HG02678 (cell line): Measurements from ENCODE around the gene NAA50.
A peak's percentile ranks its signal among the peaks of the same experiment; 100 is the strongest.

Source experiments
- ATAC-seq: cut with Tn5 transposase; IDR thresholded peaks from one replicate; pipeline ENCODE4 v1.9.1; 2021; ENCODE audit warnings: mild to moderate bottlenecking, moderate library complexity; ENCODE audit not compliant: unreplicated experiment

NAA50 gene

DNA sequence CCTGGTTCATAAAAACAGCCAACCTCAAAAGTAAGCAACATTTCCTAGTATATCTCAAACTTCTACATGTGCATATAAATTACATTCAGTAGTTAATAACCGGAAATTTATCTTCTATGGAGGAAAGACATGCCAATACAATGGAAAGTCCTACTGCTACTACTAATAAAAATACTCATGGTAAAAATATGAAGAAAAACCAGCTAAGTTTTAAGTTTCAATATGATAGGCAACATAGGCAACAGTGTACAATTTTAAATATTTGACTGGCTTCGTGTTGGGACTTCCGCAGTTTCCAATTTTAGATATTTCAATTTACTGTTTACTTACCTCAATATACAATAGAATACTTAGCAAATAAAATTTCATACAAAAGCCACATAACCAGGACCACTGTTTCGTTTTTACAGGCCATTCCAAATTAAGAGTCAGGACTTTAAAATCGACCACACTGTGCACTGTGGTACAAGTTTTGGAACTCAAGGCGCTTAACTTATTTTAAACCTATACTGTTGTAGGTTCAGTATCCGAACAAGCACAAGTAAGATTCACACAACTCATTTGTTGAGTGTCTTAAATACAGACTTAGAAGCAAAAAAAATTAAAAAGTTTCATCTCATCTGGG is 2.9 kb downstream of the NAA50 start:
- ATAC-seq: no peak

DNA sequence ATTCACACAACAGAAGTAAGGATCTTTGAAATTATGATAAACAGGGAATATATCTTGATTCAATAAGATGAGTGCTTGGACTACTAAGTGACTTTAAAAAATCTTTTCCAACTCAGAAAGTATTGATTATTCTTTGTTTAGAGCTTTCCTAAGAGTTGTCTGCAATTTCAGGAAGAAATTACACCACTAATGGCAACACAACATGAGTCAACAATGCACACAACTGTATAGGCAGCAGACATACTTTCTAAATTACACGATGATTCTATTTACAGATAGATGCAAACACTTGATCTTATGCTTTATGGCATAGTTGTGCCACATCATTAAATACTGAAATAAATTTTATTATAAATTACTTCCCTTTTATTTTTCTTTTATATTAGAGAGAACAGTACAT is 4.4 kb downstream of the NAA50 start:
- no peak for ATAC-seq

DNA sequence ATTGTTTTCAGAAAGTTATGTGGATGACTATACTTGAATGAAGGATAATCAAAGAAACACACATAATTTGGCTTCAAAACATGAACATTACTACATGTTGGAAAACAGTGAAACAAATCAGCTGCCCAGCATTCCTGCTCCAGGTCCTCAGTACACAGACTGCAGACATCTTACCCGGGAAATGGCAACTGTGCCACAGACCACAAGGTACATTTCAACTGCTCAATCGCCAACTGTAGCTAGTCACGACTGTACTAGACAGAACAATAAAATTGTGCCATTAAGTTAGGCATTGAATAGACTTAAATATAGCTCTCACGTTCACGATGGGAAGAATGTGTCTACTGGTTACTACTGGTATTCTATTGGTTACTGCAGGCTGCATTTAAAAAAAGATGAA is 5.0 kb downstream of the NAA50 start:
- no peak for ATAC-seq

DNA sequence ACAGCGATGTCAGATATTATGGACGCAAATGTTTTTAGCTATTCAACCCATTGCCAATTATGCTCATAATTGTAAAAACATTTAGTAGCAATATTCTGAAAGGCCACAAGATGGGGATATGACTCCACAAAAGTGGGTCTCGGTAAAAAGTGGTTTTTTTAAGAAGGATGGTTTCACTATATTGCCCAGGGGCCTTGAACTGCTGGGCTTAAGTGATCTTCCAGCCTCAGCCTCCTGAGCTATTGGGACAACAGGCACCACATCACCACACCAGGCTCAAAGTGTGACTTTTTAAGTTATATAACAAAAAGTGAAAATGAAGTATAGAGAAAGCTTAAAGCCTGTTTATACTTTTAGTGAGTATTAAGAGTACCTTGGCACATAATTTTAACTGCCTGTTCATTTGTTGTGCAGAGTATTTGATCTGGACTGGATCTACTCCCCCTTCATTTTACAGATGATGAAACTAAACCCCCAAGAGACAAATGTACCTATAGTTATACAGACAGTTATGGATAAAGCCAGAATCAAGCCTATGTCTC is 9.4 kb downstream of the NAA50 start:
- peak; percentile 74 for ATAC-seq

DNA sequence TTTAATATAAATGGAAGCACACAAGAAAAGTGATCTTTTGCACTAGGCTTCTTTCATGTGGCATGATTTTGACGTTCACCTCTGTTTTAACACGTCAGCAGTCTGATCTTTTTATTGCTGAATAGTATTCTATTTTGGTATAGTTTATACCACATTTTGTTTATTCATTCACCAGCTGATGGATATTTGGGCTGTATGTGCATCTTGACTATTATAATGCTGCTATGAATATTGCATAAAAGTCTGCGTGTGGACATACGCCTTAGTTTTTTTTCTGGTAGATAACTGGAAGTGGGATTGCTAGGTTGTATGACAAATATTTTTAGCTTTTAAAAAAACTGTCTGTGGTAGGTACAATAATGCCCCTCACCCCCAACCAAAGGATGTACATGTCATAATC is 14.4 kb downstream of the NAA50 start:
- ATAC-seq: no peak

DNA sequence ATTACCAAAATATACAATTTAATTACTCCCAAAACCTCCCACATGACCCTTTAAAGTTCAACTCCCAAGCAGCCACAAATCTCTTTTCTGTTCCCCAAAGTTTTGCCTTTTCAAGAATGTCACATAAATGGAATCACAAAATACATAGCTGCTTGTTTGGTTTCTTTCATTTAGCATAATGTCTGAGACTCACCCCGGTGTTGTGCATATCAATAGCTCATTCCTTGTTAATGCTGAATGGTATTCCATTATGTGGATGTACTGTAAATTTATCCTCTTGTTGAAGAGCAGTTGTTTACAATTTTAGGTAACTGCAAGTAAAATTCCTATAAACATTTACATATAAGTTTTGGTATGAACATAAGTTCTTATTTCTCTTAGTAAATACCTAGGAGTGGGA is 15.5 kb downstream of the NAA50 start:
- no peak for ATAC-seq

DNA sequence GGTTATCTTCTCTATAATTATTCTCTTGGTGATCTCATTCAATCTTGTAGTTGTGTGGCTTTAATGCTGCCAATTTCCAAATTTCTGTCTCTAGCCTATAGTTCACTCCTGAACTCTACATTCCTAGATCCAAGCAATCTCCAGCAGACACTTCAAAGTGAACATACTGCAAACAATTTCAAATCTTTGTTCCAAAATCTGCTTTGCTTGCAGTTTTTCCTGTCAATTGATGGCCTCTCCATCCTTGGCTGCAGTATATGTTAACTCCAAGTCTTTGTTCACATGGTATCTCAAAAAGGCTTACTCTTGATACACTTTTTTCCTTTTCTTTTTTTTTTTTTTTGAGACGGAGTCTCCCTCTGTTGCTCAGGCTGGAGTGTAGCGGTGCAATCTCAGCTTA is 17.4 kb downstream of the NAA50 start:
- ATAC-seq: no peak

DNA sequence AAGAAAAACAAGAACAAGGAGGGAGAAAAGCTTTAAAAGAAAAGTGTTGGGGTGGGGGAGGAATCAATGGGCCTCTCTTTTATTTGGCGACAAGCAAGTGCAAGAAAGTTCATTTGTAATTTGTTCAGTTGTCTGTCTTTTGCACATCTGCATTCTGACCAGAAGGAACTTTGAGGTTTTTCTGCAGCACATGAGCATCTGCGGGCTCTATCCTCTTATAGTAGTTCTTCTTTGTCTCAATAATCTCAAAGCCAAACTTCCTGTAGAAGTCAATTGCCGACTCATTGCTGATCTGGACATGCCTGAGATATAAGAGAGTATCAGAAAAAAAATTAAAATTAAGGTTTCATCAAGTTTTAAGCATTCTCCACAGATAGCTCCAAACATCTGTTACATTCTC is 24.4 kb downstream of the NAA50 start:
- ATAC-seq: no peak

DNA sequence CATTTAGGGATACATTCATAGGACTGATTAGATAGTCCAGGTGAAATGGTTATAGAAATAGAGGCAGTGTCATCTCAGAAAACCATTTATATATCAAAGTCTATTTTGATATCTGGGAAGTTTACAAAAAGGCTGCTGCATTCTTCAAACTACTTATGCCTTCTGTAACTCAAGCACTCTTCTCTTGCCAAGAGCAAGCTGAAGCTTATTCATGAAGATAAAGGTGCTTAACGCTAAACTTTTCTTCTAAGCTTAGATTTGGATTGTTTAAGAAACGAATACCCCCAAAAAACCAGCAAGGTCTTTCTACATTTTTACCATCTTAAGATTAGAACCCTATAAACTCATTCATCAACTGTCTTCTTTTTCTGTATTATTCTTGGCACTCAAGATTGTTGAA is 26.3 kb downstream of the NAA50 start:
- ATAC-seq: no peak

DNA sequence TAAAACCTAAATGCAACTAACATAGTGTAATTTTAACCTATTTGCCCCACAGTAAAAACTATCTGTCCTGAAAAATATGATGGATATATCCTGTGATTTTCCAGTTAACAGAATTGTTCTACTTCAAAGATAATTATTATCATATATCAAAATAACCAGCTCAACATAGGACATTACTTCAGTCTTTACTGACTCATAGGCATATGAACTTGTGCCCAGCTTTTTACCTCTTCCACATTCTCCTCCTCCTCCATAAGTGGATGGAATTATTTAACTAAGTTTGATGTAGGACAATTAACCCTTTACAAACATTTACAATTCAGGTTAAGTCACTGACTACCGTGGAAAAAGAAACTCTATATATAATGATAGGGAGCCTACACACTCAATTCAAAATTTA is 26.8 kb downstream of the NAA50 start:
- ATAC-seq: no peak

DNA sequence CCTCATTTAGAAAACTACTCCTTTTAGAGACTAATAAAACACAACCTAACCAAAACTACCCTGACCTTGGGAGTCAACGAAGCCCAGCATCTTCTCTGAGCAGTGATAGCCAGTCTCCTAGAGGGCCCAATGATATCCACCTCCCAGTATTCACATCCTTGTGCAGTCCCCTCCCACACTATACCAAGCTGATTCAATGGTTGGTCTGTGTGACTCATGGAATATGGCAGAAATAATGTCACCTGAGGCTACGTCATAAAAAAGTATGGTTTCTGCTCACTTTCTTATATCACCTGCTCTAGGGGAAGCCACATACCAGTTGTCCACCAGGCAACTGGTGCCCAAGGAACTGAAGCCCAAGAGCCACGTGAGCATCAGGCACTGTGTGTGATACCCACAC is 28.2 kb downstream of the NAA50 start:
- no peak for ATAC-seq

DNA sequence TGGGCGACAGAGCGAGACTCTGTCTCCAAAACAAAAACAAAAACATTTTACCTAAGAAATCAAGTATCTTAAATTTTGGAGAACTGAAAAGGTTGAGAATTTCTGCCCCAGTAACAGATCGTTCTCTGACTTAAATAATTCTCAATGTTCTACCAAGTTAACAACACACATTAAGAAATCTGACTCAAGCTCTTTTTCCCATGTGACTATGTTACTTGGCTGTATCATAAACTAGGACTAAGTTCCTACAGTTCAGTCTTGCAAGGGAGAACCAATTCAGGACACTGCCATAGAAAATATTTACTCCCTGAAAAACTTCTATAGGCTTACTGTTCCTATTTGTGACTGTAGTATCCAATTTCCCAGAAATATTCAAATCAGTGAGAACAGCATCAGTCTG is 28.7 kb downstream of the NAA50 start:
- ATAC-seq: no peak

DNA sequence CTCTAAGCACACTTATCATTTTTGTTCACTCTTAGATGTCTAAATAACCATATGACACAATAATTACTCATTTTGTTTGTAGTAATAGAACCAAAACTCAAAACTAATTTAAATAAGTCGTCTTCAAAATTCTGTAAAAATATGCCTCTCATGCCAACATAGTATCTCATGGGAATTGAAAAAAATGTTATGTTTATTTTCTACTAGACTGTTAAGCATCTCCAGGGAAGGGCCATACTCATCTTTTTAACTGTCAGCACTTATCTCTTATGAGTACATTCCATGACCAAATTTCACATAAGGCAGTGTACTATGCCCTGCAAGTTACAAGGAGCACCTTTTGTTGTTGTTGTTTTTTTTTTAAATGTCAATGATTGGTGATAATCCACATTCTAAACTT is 31.3 kb downstream of the NAA50 start:
- ATAC-seq: no peak

DNA sequence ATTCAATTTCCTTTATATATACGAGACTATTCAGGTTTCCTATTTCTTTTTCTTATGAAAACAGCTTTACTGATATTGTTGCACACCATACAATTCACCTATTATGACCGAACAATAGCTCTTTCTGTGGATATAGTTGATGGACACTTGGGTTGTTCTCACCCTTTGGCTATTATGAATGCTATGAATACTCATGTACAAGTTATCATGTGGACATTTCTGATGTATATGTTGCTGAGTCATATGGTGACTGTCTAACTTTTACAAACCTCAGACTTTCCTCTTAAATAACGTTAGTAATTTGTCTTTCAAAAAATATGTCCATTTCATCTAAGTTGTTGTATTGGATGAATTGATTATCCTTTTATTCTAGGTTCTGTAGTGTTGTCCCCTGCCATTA is 33.9 kb downstream of the NAA50 start:
- ATAC-seq: no peak

DNA sequence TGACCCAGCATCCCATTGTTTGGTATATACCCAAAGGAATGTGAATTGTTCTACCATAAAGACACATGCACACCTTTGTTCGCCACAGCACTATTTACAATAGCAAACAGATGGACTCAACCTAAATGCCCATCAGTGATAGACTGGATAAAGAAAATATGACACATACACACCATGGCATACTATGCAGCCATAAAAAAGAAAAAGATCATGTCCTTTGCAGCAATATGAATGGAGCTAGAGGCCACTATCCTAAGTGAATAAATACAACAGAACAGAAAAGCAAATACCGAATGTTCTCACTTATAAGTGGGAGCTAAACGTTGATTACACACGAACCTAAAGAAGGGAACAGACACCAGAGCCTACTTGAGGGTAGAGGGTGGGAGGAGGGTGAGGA is 38.2 kb downstream of the NAA50 start:
- no peak for ATAC-seq

DNA sequence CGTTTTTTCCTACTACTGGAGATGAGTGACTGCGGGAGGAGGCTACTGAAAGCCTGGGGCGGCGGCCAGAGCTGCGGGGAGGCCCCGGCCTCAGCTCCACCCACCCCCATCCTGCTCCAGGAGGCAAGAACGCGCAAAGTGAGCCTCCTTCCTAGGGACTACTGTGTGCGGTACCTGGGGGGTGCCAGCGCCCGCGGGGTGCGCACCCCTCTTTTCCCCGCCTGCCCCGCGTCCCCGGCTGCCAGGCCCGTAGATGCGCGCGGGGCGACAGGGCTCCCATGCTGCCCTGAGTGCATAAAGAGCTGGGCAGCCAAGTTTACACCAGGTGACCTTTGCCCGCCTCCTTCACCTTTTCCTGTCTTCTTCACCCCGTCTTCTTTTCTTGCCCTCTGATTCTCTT is 47.1 kb downstream of the NAA50 start:
- ATAC-seq: no peak

DNA sequence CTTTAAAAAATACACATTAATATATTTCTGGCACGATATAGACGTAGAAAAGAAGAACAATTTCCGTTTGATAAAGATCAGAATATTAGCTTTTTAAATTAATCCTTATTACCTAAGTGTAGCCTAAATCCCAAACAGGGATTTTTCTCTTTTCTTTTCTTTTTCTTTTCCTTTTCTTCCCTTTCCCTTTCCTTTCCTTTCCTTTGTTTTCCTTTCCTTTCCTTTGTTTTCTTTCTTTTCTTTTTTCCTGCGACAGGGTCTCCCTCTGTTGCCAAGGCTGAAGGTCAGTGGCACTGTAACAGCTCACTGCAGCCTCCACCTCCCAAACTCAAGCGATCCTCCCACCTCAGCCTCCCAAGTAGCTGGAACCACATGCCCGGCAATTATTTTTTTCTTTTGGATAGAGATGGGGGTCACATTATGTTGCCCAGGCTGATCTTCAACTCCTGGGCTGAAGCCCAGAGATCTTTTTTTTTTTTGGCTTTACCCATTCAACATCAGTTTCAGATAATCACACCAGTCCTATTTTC is 47.8 kb downstream of the NAA50 start:
- no peak for ATAC-seq

DNA sequence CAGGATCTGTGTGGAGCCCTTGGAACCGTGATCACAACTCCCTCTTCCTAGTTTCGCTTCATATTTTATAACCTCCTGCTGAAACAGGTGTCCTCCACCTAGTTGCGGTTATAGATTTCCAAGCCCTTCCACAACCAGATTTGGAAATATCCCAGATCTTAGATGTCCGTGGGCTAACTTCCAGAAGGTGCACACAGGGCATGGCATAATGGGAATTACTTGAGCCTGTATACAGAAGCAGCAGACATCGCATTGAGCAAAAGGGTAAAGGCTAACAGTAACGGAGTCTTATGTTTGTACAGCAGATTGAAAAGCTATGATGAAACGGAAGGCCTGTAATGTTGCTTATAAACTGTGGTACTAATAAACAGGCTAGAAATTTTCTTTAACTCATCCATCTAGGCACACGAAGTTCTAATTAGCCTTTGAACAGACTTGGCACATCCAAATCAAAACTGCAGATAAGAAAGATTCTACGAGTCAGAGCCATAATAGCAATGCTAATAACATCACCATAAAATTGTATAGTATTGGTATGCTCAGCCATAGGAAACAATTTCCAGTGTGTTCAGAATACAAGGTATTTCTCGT is 48.5 kb downstream of the NAA50 start:
- no peak for ATAC-seq

DNA sequence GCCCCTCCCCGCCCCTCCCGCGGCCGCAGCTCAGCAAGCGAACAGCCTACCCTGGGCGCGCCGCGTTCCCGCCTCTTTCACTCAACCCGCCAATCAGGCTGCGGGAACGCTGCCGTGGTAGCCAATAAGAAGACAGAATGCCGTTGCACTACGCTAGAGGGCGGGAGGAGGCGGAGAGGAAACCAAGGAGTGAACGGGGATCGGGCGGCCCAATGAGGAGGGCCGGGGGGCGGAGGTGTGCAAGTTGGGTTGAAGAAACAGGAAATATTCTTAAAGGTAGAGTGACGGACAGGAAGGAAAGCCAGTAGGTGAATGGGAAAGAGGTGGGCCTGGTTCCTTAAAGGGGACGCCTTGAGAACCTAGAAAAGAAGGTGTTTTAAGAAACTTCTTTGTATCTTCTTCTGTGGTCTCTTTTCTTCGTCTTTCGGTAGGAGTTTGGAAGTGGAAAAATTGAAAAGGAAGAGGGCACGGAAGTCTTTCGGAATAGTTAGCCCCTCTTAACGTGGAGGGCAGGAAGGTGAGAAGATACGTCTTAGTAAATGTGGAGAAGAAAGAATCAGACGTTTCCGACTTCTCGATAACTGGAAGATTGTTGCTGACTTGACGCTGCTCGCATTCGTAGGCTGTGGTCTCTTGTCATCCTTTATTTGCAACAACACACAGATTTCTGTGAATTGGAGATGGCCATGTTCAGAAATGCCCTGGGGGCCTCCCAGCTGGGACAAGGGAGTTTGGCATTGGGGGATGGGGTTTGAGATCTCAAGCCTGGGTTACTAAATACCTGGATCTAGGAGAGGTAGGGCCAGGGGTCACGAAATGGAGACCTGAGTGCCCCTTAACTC is 49.2 kb downstream of the NAA50 start:
- peak; percentile 90 for ATAC-seq

DNA sequence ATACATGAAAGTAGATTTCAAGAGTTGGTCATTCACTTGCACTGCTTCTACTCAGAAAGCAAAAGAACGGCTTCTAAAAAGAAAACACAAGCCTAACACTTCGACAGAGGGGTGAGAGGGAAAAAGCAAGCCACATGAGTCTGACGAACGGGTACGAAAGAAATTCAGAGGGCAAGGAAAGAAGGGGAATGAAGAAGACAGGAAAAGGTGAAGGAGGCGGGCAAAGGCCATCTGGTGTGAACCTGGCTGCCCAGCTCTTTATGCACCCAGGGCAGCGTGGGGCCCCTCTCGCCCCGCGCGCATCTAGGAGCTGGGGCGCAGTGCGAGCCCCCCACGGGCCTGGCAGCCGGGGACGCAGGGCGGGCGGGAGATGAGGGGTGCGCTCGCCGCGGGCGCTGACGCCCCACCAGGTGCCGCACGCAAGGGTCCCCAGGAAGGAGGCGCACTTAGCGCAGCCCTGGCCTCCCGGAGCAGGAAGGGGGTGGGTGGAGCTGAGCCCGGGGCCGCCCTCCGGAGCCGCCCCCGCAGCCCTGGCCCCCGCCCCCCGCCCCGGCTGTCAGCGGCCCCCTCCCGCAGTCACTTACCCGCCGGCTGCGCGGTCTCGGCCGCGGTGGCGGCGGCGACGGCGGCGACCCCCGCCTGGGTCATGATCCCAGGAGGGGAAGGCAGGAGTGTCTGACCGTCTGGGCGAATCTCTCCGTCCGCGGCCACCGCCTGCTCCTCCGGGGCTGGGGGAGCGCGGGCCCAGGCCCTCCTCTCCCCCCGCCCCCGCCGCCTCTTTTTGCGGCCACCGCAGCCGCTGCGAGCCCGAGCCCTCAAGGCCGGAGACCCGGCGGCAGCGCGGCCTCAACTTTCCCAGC is 50.0 kb downstream of the NAA50 start, which contains the start of gene USF3:
Gene USF3, minus strand, starts transcription at position 857 of the 860 bp plus-strand sequence. CDS start 21,764 bp downstream, outside the sequence.
- ATAC-seq: peak; percentile 66

DNA sequence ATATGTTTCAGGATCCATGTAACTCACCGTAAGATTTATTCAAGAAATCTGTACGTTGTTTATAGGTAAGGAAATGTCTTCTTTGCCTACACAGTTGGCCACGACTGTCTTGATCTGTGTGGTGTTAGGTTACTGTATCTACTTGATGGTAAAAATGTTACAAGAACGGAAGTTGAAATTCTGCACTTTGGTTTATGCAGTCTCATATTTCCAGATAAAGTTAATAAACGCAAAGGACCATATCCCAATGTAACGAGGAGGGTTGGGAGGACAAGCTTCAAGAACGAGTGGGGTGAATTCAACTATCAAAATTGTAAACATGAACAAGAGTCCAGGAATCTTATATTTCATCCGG is 50.6 kb downstream of the NAA50 start:
- no peak for ATAC-seq
